ENCODE measurements around the gene THSD4.
A peak's percentile ranks its signal among the peaks of the same experiment; 100 is the strongest.

THSD4 gene

GRCh38 chr15:71114887-71115566 lies at the start of gene THSD4:
THSD4 (plus strand) TSS chr15:71115471.
- peak; percentile 71 for DNase-seq (ENCODE audit: low read depth)
- TF ChIP-seq CTCF (conservative IDR thresholded peaks at IDR 0.05; ENCODE audit: control insufficient read depth, insufficient read depth, low read depth, low read length): peak; percentile 76
- peak within 1 kb of the TSS; percentile 69 for H3K4me3 ChIP-seq (ENCODE audit: control insufficient read depth, low read depth, low read length)

DNA sequence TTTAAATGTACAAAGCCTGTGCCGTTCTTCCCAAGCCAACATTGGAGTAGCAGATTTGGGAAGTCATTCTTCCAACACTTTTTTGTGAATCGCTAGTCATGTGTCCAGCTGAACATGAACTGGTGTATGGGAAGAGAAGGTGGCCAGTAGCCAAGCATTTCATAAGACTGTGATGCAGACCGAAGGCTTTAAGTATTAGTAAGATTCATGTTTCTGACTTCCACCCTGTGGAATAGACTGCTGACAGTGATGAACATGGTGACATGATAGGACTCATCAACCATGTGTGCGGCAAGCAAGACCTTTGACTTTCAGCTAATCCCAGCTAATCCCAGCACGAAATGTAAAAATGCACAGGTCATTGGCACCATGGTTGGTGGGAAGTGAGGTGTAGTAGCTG lies 48.3 kb upstream of the THSD4 start:
- no peak overlapping the region for H3K4me3 ChIP-seq (ENCODE audit: control insufficient read depth, low read depth, low read length)
- no peak for TF ChIP-seq CTCF (conservative IDR thresholded peaks at IDR 0.05; ENCODE audit: control insufficient read depth, insufficient read depth, low read depth, low read length)
- peak; percentile 99 for DNase-seq (ENCODE audit: low read depth)

GRCh38 chr15:71069693-71070092 lies 45.6 kb upstream of the THSD4 start:
- no peak overlapping the region for H3K4me3 ChIP-seq (ENCODE audit: control insufficient read depth, low read depth, low read length)
- no peak for TF ChIP-seq CTCF (conservative IDR thresholded peaks at IDR 0.05; ENCODE audit: control insufficient read depth, insufficient read depth, low read depth, low read length)
- DNase-seq (ENCODE audit: low read depth): no peak

- H3K4me3 ChIP-seq (ENCODE audit: control insufficient read depth, low read depth, low read length): no peak overlapping the region
- no peak for DNase-seq (ENCODE audit: low read depth)
- no peak for TF ChIP-seq CTCF (conservative IDR thresholded peaks at IDR 0.05; ENCODE audit: control insufficient read depth, insufficient read depth, low read depth, low read length)
These were observed 43.7 kb upstream of the THSD4 start for GRCh38 chr15:71071529-71071928.

DNA sequence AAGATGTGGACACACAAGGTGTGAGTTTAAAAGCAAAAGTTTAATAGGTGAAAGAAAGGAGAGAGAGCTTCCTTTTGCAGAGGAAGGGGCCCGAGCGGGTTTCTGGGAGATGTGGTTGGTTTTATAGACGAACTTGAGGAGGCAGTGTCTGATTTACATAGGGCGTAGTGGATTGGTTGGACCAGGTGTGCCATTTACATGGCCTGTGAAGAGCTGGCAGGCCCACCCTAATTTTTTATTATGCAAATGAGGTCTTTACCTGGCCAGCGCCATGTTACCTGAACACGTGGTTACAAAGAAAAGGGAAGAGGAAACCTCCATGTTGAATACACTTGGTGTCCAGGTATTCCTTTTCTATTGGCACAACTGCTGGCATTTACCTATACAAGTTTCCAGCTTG lies 42.8 kb upstream of the THSD4 start:
- no peak overlapping the region for H3K4me3 ChIP-seq (ENCODE audit: control insufficient read depth, low read depth, low read length)
- DNase-seq (ENCODE audit: low read depth): no peak
- TF ChIP-seq CTCF (conservative IDR thresholded peaks at IDR 0.05; ENCODE audit: control insufficient read depth, insufficient read depth, low read depth, low read length): no peak

- no peak overlapping the region for H3K4me3 ChIP-seq (ENCODE audit: control insufficient read depth, low read depth, low read length)
- no peak for TF ChIP-seq CTCF (conservative IDR thresholded peaks at IDR 0.05; ENCODE audit: control insufficient read depth, insufficient read depth, low read depth, low read length)
- no peak for DNase-seq (ENCODE audit: low read depth)
These were observed 36.6 kb upstream of the THSD4 start for GRCh38 chr15:71078506-71079207.
